ENCODE results near the gene IKZF3. TPM values are rescaled to one million over a fixed set of nuclear protein-coding genes. Genes with fewer than 3 reads are reported as not detected.

Gene IKZF3
- total RNA-seq, 2 donors from 2014 or later = 0.55 to 1.7 TPM

GRCh38 chr17:39799395-39799794, 64.7 kb downstream of the IKZF3 start:
- Histone ChIP-seq H3K4me3 (no peak overlapping the region), H3K27ac (no peak overlapping the region), H3K4me1 (replicated peaks) (no peaks in the 10 kb centered on the region), H3K9me3 (no peaks in the 10 kb centered on the region), H3K27me3 (replicated peaks; ENCODE audit: insufficient read depth) (no peaks in the 10 kb centered on the region), H3K36me3 (no peaks in the 10 kb centered on the region)
- TF ChIP-seq POLR2A (IDR thresholded peaks at IDR 0.05) (no peak), POLR2AphosphoS5 (IDR thresholded peaks at IDR 0.05) (no peak)
- TF ChIP-seq, protein P1, sequence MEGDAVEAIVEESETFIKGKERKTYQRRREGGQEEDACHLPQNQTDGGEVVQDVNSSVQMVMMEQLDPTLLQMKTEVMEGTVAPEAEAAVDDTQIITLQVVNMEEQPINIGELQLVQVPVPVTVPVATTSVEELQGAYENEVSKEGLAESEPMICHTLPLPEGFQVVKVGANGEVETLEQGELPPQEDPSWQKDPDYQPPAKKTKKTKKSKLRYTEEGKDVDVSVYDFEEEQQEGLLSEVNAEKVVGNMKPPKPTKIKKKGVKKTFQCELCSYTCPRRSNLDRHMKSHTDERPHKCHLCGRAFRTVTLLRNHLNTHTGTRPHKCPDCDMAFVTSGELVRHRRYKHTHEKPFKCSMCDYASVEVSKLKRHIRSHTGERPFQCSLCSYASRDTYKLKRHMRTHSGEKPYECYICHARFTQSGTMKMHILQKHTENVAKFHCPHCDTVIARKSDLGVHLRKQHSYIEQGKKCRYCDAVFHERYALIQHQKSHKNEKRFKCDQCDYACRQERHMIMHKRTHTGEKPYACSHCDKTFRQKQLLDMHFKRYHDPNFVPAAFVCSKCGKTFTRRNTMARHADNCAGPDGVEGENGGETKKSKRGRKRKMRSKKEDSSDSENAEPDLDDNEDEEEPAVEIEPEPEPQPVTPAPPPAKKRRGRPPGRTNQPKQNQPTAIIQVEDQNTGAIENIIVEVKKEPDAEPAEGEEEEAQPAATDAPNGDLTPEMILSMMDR (IDR thresholded peaks at IDR 0.05) = no peak
- intact Hi-C loops (cut with DNase I) = no loop called here
- DNase-seq (ENCODE audit: low spot score) = no peak
- WGBS = 78% methylated on average over 1 of the region's 1 CpG

- Histone ChIP-seq H3K4me3 (no peak overlapping the region), H3K27me3 (replicated peaks; ENCODE audit: insufficient read depth) (no peaks in the 10 kb centered on the region), H3K27ac (no peak overlapping the region), H3K4me1 (replicated peaks) (no peaks in the 10 kb centered on the region), H3K36me3 (no peaks in the 10 kb centered on the region), H3K9me3 (no peaks in the 10 kb centered on the region)
- WGBS = 93% methylated on average over 2 of the region's 2 CpGs
- no peak for DNase-seq (ENCODE audit: low spot score)
- intact Hi-C loops (cut with DNase I) = no loop called here
- TF ChIP-seq, protein P1 (IDR thresholded peaks at IDR 0.05) = no peak
- TF ChIP-seq POLR2A (IDR thresholded peaks at IDR 0.05) (no peak), POLR2AphosphoS5 (IDR thresholded peaks at IDR 0.05) (no peak)
Measured at GRCh38 chr17:39794249-39794970, 69.7 kb downstream of the IKZF3 start.

DNA sequence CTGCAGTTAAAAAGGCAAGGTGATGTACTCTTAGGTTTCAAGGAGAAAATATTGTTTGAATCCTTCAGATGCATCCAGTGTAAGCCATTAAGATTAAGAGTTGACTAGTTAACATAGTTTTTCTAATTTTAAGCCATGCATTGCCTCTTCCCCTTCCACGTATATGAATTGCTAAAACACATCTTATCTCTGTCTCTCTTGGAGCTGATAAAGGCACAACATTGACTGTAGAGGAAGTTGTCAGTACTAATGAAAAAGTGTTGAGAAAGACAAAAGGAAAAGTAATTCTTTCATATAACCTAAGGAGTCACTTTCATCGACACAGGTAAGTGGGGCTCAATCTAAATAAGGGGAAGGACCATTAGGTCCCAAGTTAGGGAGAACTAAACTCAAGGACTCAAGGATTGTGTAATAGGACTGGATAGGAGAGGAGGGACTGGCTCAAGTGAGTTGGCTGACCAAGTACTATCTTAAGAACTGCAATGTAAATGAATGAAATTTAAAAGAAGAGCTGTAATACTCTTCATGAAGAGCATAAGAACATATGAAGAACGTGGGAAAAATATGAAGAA, 70.7 kb downstream of the IKZF3 start:
- Histone ChIP-seq H3K9me3 (no peaks in the 10 kb centered on the region), H3K27ac (no peak overlapping the region), H3K27me3 (replicated peaks; ENCODE audit: insufficient read depth) (no peaks in the 10 kb centered on the region), H3K36me3 (no peaks in the 10 kb centered on the region), H3K4me1 (replicated peaks) (no peaks in the 10 kb centered on the region), H3K4me3 (no peak overlapping the region)
- 82% methylated on average over 3 of the region's 3 CpGs for WGBS
- no peak for TF ChIP-seq POLR2AphosphoS5 (IDR thresholded peaks at IDR 0.05)
- no peak for TF ChIP-seq POLR2A (IDR thresholded peaks at IDR 0.05)
- TF ChIP-seq, protein P1 (IDR thresholded peaks at IDR 0.05) = no peak
- no peak for DNase-seq (ENCODE audit: low spot score)
- intact Hi-C loops (cut with DNase I) = no loop called here

GRCh38 chr17:39792526-39793221, 71.4 kb downstream of the IKZF3 start:
- Histone ChIP-seq H3K36me3 (no peaks in the 10 kb centered on the region), H3K4me3 (no peak overlapping the region), H3K27ac (no peak overlapping the region), H3K27me3 (replicated peaks; ENCODE audit: insufficient read depth) (no peaks in the 10 kb centered on the region), H3K4me1 (replicated peaks) (no peaks in the 10 kb centered on the region), H3K9me3 (no peaks in the 10 kb centered on the region)
- intact Hi-C loops (cut with DNase I) = no loop called here
- no peak for DNase-seq (ENCODE audit: low spot score)
- 87% methylated on average over 10 of the region's 10 CpGs for WGBS
- TF ChIP-seq, protein P1 (IDR thresholded peaks at IDR 0.05) = no peak
- TF ChIP-seq POLR2AphosphoS5 (IDR thresholded peaks at IDR 0.05) (no peak), POLR2A (IDR thresholded peaks at IDR 0.05) (no peak)
